Right atrium auricular region (tissue), 2 donors: ENCODE data around the gene PRTN3. TPM values are rescaled to one million over a fixed set of nuclear protein-coding genes. Genes with fewer than 3 reads are reported as not detected.
"Not testable (repeated sequence)": the region's sequence is repeated elsewhere in the genome, so short reads cannot be mapped to it uniquely, and the experiment has no call there.

Experiments used
- DNase-seq: peaks from one replicate; pipeline ENCODE4 v3.0.0-alpha.2; 2019; ENCODE audit warnings: low spot score
- H3K27ac ChIP-seq, 2 donors: fragments of 200-600 bp; sonication (generic); 1 replicate in 1 of 2; 2 replicates in 1 of 2; pipeline ENCODE4 v1.5.1; 2016 to 2019
- H3K27me3 ChIP-seq, 2 donors: fragments of 200-600 bp; sonication (generic); one replicate each; pipeline versions ENCODE4 v1.5.1 to v1.6.0; 2017 to 2019
- H3K36me3 ChIP-seq: fragments of 200-600 bp; sonication (generic); one replicate; pipeline ENCODE4 v1.5.1; 2016
- H3K4me1 ChIP-seq, 2 donors: fragments of 200-600 bp; sonication (generic); one replicate each; pipeline versions ENCODE4 v1.5.1 to v1.6.0; 2017 to 2019
- H3K4me3 ChIP-seq, 2 donors: fragments of 200-600 bp; sonication (generic); 1 replicate in 1 of 2; 2 replicates in 1 of 2; pipeline ENCODE4 v1.5.1; 2017 to 2019; ENCODE audit warnings: mild to moderate bottlenecking in 1 of 2, moderate library complexity in 1 of 2
- H3K9me3 ChIP-seq, 2 donors: fragments of 200-600 bp; sonication (generic); one replicate each; pipeline ENCODE4 v1.5.1; 2019
- total RNA-seq, 2 donors: library from RNA; depleted of rRNA; stranded (reverse); fragments of >200 nt; gene quantifications; one replicate each; pipeline ENCODE4 v1.1.0, GENCODE V29; 2016
- TF ChIP-seq, protein P1 (sequence below), 2 donors: fragments of 200-600 bp; sonication (generic); IDR thresholded peaks; one replicate each; pipeline ENCODE4 v1.5.1; 2019; ENCODE audit warnings: antibody characterized with exemption in 2 of 2

The PRTN3 gene
- total RNA-seq, 2 donors from 2014 or later, result not detected

GRCh38 chr19:876780-877314 lies 36.0 kb downstream of the PRTN3 start:
- Histone ChIP-seq H3K4me1 (peaks cover 0 to 5% of the 10 kb centered on the region in 2 donors), H3K4me3 (no peak overlapping the region), H3K27me3 (no peaks in the 10 kb centered on the region), H3K9me3 (no peaks in the 10 kb centered on the region), H3K27ac (no peak overlapping the region), H3K36me3 (peaks cover 52% of the 10 kb centered on the region)
- no peak for DNase-seq
- TF ChIP-seq, protein P1, sequence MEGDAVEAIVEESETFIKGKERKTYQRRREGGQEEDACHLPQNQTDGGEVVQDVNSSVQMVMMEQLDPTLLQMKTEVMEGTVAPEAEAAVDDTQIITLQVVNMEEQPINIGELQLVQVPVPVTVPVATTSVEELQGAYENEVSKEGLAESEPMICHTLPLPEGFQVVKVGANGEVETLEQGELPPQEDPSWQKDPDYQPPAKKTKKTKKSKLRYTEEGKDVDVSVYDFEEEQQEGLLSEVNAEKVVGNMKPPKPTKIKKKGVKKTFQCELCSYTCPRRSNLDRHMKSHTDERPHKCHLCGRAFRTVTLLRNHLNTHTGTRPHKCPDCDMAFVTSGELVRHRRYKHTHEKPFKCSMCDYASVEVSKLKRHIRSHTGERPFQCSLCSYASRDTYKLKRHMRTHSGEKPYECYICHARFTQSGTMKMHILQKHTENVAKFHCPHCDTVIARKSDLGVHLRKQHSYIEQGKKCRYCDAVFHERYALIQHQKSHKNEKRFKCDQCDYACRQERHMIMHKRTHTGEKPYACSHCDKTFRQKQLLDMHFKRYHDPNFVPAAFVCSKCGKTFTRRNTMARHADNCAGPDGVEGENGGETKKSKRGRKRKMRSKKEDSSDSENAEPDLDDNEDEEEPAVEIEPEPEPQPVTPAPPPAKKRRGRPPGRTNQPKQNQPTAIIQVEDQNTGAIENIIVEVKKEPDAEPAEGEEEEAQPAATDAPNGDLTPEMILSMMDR (IDR thresholded peaks at IDR 0.05), result no peak

DNA sequence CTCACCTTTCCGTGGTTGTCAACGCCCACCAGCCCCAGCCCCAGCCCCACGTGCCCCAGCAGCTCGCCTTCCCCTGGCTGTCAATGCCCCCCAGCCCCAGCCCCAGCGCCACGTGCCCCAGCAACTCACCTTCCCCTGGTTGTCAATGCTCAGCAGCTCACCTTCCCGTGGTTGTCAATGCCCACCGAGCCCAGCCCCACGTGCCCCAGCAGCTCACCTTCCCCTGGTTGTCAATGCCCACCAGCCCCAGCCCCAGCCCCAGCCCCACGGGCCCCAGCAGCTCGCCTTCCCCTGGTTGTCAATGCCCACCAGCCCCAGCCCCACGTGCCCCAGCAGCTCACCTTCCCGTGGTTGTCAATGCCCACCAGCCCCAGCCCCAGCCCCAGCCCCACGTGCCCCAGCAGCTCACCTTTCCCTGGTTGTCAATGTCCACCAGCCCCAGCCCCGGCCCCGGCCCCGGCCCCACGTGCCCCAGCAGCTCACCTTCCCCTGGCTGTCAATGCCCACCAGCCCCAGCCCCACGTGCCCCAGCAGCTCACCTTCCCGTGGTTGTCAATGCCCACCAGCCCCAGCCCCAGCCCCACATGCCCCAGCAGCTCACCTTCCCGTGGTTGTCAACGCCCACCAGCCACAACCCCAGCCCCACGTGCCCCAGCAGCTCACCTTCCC lies 37.3 kb downstream of the PRTN3 start:
- peaks cover 62% of the 10 kb centered on the region for H3K36me3 ChIP-seq
- H3K4me1 ChIP-seq, result not testable (repeated sequence)

DNA sequence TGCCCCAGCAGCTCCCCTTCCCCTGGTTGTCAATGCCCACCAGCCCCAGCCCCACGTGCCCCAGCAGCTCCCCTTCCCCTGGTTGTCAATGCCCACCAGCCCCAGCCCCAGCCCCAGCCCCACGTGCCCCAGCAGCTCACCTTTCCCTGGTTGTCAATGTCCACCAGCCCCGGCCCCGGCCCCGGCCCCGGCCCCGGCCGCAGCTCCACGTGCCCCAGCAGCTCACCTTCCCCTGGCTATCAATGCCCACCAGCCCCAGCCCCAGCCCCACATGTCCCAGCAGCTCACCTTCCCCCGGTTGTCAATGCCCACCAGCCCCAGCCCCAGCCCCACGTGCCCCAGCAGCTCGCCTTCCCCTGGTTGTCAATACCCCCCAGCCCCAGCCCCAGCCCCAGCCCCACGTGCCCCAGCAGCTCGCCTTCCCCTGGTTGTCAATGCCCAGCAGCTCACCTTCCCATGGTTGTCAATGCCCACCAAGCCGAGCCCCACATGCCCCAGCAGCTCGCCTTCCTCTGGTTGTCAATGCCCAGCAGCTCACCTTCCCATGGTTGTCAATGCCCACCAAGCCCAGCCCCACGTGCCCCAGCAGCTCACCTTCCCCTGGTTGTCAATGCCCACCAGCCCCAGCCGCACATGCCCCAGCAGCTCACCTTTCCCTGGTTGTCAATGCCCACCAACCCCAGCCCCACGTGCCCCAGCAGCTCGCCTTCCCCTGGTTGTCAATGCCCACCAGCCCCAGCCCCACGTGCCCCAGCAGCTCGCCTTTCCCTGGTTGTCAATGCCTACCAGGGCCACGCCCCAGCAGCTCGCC lies 38.2 kb downstream of the PRTN3 start:
- DNase-seq, H3K4me1 ChIP-seq, H3K27me3 ChIP-seq, H3K9me3 ChIP-seq, H3K27ac ChIP-seq, H3K4me3 ChIP-seq: not testable (repeated sequence)
- H3K36me3 ChIP-seq, result peaks cover 55% of the 10 kb centered on the region

More for the DNA sequence above, 37.3 kb downstream of the PRTN3 start:
- H3K4me3 ChIP-seq, H3K27ac ChIP-seq, H3K27me3 ChIP-seq, DNase-seq, H3K9me3 ChIP-seq: not testable (repeated sequence)

DNA sequence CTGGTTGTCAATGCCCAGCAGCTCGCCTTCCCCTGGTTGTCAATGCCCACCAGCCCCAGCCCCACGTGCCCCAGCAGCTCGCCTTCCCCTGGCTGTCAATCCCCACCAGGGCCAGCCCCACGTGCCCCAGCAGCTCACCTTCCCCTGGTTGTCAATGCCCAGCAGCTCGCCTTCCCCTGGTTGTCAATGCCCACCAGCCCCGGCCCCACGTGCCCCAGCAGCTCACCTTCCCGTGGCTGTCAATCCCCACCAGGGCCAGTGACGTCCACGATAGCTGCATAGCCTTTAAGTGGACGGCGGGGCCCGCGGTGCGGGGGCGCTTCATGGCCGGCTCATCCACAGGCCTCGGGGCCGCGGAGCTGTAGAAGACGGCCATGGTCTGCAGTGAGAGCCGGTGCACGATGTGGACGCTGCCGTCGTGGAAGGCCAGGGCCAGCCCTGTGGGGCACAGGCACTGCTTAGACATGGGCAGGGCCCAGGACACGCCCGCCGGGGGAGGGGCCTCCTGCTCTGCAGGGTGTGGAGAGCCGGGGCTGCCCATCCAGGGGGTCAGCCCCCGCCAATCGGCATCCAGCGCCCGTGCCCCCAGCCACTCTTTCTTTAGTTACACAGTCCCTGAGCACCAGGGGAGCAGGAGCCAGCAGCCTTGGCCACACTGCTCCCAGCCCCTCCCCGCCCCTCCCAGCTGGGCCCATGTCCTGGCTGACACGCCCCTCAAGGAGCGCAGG lies 39.1 kb downstream of the PRTN3 start:
- Histone ChIP-seq H3K4me1 (no peaks in the 10 kb centered on the region), H3K4me3 (no peak overlapping the region), H3K36me3 (peaks cover 55% of the 10 kb centered on the region), H3K9me3 (no peaks in the 10 kb centered on the region), H3K27ac (no peak overlapping the region), H3K27me3 (no peaks in the 10 kb centered on the region)
- no peak for DNase-seq
- TF ChIP-seq, protein P1 (IDR thresholded peaks at IDR 0.05), result no peak

GRCh38 chr19:881385-882071 lies 40.7 kb downstream of the PRTN3 start:
- no peak for DNase-seq
- Histone ChIP-seq H3K4me3 (no peak overlapping the region), H3K27ac (no peak overlapping the region), H3K9me3 (no peaks in the 10 kb centered on the region), H3K4me1 (no peaks in the 10 kb centered on the region), H3K36me3 (peaks cover 57% of the 10 kb centered on the region), H3K27me3 (no peaks in the 10 kb centered on the region)
- TF ChIP-seq, protein P1 (IDR thresholded peaks at IDR 0.05), result no peak

- Histone ChIP-seq H3K4me1 (no peaks in the 10 kb centered on the region), H3K9me3 (no peaks in the 10 kb centered on the region), H3K4me3 (no peak overlapping the region), H3K36me3 (peaks cover 55% of the 10 kb centered on the region), H3K27ac (no peak overlapping the region), H3K27me3 (no peaks in the 10 kb centered on the region)
- TF ChIP-seq, protein P1 (IDR thresholded peaks at IDR 0.05), result no peak
- DNase-seq, result no peak
These were observed 42.2 kb downstream of the PRTN3 start for GRCh38 chr19:882871-883497.
